ENCODE measurements around the gene CCNL2.

The CCNL2 gene

GRCh38 chr1:1340791-1341548 is 58.2 kb downstream of the CCNL2 start:
- no peak for DNase-seq

DNA sequence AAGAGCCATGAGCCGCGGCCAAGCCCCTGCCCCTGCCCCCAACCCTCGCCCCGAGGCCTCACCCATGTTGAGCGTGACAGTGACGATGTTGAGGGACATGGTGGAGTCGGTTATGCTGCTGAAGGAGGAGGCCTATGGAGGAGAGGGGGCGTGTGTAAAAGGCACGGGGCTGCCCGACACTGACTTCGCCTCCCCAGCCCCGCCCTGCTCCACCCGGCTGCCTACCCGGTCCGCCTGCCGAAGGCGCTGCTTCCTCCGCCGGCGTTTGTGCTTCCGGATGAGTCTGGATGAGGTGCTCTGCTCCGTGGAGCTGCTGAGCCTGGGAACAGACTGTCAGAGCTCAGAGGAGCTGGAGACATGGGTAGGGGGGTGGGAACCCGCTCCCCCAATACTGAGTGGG is 59.0 kb downstream of the CCNL2 start:
- DNase-seq, result no peak

DNA sequence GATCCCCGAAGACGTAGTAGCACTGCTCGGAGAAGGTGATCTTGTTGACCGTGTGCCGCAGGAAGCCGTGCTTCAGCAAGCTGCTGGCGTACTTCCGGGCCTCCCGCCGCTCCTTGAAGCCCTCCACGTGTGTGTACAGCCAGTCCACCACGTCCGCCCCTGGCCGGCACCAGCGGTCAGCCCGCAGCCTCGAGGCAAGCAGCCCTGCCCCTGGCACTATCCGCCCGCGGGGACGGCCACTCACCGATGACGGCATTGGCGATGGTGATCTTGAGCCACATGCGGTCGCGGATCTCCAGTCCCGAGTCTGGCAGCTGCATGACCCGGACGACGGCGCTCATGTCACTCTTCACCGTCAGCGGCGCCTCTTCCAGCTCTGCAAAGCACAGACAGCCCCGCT is 60.9 kb downstream of the CCNL2 start:
- DNase-seq, result no peak

GRCh38 chr1:1337793-1338147 is 61.4 kb downstream of the CCNL2 start:
- no peak for DNase-seq

GRCh38 chr1:1336931-1337792 is 62.0 kb downstream of the CCNL2 start:
- DNase-seq, result no peak

GRCh38 chr1:1336446-1336845 is 62.7 kb downstream of the CCNL2 start:
- no peak for DNase-seq

DNA sequence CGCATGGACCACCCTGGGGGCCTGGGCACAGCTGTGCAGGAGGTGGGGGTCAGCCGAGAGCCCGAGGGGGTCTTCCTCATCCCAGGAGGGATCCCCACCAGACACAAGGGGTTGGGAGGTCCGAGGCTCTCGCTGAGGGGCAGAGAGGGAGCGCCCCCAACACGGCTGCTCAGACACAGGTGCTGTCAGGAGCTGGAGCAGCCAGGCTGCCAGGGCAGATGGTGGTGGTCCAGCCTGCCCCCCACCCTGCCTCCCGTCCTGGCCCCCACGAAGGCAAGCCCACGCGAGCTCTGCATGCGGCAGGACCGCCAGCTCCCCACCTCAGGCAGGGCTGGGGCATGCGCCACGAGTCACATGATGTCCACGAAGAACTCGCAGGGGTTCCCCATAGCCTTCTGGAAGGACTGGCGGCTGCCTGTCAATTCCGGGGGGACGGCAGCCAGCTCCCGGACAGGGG is 63.3 kb downstream of the CCNL2 start:
- DNase-seq, result no peak
